GM23338 (cell line): ENCODE measurements around the gene GMNC. TPM values are rescaled to one million over a fixed set of nuclear protein-coding genes. Genes with fewer than 3 reads are reported as not detected.

Experiments
- ATAC-seq: fragments of 200-7000 bp; cut with Tn5 transposase; 3 replicates; pipeline ENCODE4 v1.9.1; 2020
- DNase-seq: peaks from one replicate; pipeline ENCODE4 v3.0.0-alpha.2; 2015; ENCODE audit warnings: low spot score
- H2AFZ ChIP-seq: fragments of 200-600 bp; sonication (generic); 2 replicates; pipeline ENCODE4 v1.8.0; 2016; ENCODE audit warnings: antibody characterized with exemption, mild to moderate bottlenecking, moderate library complexity
- H3F3A ChIP-seq: fragments of 200-600 bp; sonication (generic); replicated peaks from 2 replicates; pipeline ENCODE4 v1.8.0; 2017; ENCODE audit warnings: antibody characterized with exemption, mixed run types, low read depth
- H3K27ac ChIP-seq: fragments of 200-600 bp; sonication (generic); 2 replicates; pipeline ENCODE4 v1.6.1; 2016; ENCODE audit warnings: low read depth
- H3K27me3 ChIP-seq: fragments of 200-600 bp; sonication (generic); 2 replicates; pipeline ENCODE4 v1.8.0; 2016; ENCODE audit warnings: mild to moderate bottlenecking, mixed run types, moderate library complexity; ENCODE audit not compliant: insufficient read depth
- H3K36me3 ChIP-seq: fragments of 200-600 bp; sonication (generic); 2 replicates; pipeline ENCODE4 v1.8.0; 2016; ENCODE audit warnings: mild to moderate bottlenecking; ENCODE audit not compliant: insufficient read depth
- H3K4me1 ChIP-seq: fragments of 200-600 bp; sonication (generic); 2 replicates; pipeline ENCODE4 v1.8.0; 2016; ENCODE audit warnings: mild to moderate bottlenecking, moderate library complexity; ENCODE audit not compliant: insufficient read depth
- H3K4me2 ChIP-seq: fragments of 200-600 bp; sonication (generic); 2 replicates; pipeline ENCODE4 v1.7.1; 2017; ENCODE audit warnings: mixed run types
- H3K4me3 ChIP-seq: fragments of 200-600 bp; sonication (generic); 2 replicates; pipeline ENCODE4 v1.6.1; 2016; ENCODE audit warnings: mixed run types
- H3K79me2 ChIP-seq: fragments of 200-600 bp; sonication (generic); replicated peaks from 2 replicates; pipeline ENCODE4 v1.8.0; 2017; ENCODE audit warnings: mild to moderate bottlenecking; ENCODE audit not compliant: insufficient read depth
- H3K9me2 ChIP-seq: fragments of 200-600 bp; sonication (generic); 2 replicates; pipeline ENCODE4 v1.8.0; 2017; ENCODE audit not compliant: insufficient read depth
- H4K20me1 ChIP-seq: fragments of 200-600 bp; sonication (generic); replicated peaks from 2 replicates; pipeline ENCODE4 v1.8.0; 2017; ENCODE audit warnings: mild to moderate bottlenecking; ENCODE audit not compliant: insufficient read depth
- H3K27ac Mint-ChIP-seq: 2 replicates; pipeline ENCODE4 v1.8.0; 2020; ENCODE audit warnings: inconsistent platforms, mild to moderate bottlenecking, moderate library complexity, mixed read lengths
- H3K27me3 Mint-ChIP-seq: 3 replicates; pipeline ENCODE4 v1.8.0; 2022; ENCODE audit warnings: low read depth, mild to moderate bottlenecking, moderate library complexity, mixed read lengths, inconsistent platforms; ENCODE audit not compliant: insufficient read depth, poor library complexity
- H3K36me3 Mint-ChIP-seq: 3 replicates; pipeline ENCODE4 v1.8.0; 2021; ENCODE audit warnings: low read depth, mild to moderate bottlenecking, inconsistent platforms, moderate library complexity, mixed read lengths
- H3K4me1 Mint-ChIP-seq: 3 replicates; pipeline ENCODE4 v1.8.0; 2020; ENCODE audit warnings: mild to moderate bottlenecking, inconsistent platforms, mixed read lengths
- H3K4me3 Mint-ChIP-seq: 3 replicates; pipeline ENCODE4 v1.8.0; 2021; ENCODE audit warnings: moderate library complexity, mild to moderate bottlenecking, inconsistent platforms, mixed read lengths
- H3K9me3 Mint-ChIP-seq: 3 replicates; pipeline ENCODE4 v1.8.0; 2020; ENCODE audit warnings: moderate library complexity, mild to moderate bottlenecking, inconsistent platforms, mixed read lengths
- CREB1 ChIP-seq: fragments of 250-450 bp; sonication (Bioruptor Pico); IDR thresholded peaks from 2 replicates; pipeline ENCODE4 v1.5.0; 2020; ENCODE audit warnings: low read depth, mild to moderate bottlenecking, moderate library complexity
- EZH2 ChIP-seq: fragments of 200-600 bp; sonication (generic); IDR thresholded peaks from one replicate; pipeline ENCODE4 v1.8.0; 2017; ENCODE audit warnings: antibody characterized with exemption, mild to moderate bottlenecking, low read depth; ENCODE audit not compliant: unreplicated experiment
- EZH2phosphoT487 ChIP-seq: fragments of 200-600 bp; sonication (generic); IDR thresholded peaks from one replicate; pipeline ENCODE4 v1.8.1; 2018; ENCODE audit warnings: antibody characterized with exemption; ENCODE audit not compliant: unreplicated experiment
- JUNB ChIP-seq: IDR thresholded peaks from one replicate; pipeline ENCODE4 v1.6.1; 2016; ENCODE audit warnings: antibody characterized with exemption; ENCODE audit not compliant: unreplicated experiment
- NANOG ChIP-seq: IDR thresholded peaks from 2 replicates; pipeline ENCODE4 v1.6.1; 2016; ENCODE audit warnings: antibody characterized with exemption, borderline replicate concordance
- POLR2AphosphoS5 ChIP-seq: IDR thresholded peaks from 2 replicates; pipeline ENCODE4 v1.6.1; 2016; ENCODE audit warnings: antibody characterized with exemption, low read depth
- STAT1 ChIP-seq: IDR thresholded peaks from one replicate; pipeline ENCODE4 v1.6.1; 2016; ENCODE audit warnings: antibody characterized with exemption; ENCODE audit not compliant: unreplicated experiment
- ZNF114 ChIP-seq: fragments of 250-450 bp; sonication (Bioruptor Pico); IDR thresholded peaks from 2 replicates; pipeline ENCODE4 v1.5.0; 2020; ENCODE audit warnings: mild to moderate bottlenecking, moderate library complexity
- ZNF331 ChIP-seq: fragments of 250-450 bp; sonication (Bioruptor Pico); IDR thresholded peaks from 2 replicates; pipeline ENCODE4 v1.5.0; 2020; ENCODE audit warnings: low read depth, mild to moderate bottlenecking, moderate library complexity
- polyA plus RNA-seq: library from polyadenylated mRNA; unstranded; fragments of >200 nt; fragmentation: Nextera tagmentation; extraction: Ambion mirVana; gene quantifications from 2 replicates; pipeline ENCODE4 v1.2.1, GENCODE V29; 2016
- total RNA-seq: library from RNA; depleted of rRNA; stranded (reverse); fragments of >200 nt; shearing (Covaris generic); gene quantifications from 2 replicates; pipeline ENCODE4 v1.2.3, GENCODE V29; 2014
- TF ChIP-seq, protein P1 (sequence below): fragments of 250-450 bp; sonication (Bioruptor Pico); IDR thresholded peaks from 2 replicates; pipeline ENCODE4 v1.5.0; 2020; ENCODE audit warnings: mild to moderate bottlenecking, moderate library complexity
- TF ChIP-seq, protein P2 (sequence below): IDR thresholded peaks from 2 replicates; pipeline ENCODE4 v1.6.1; 2016; ENCODE audit warnings: antibody characterized with exemption
- TF ChIP-seq, protein P3 (sequence below): IDR thresholded peaks from one replicate; pipeline ENCODE4 v1.6.1; 2018; ENCODE audit warnings: antibody characterized with exemption; ENCODE audit not compliant: unreplicated experiment
- TF ChIP-seq, protein P4 (sequence below), 2 experiments: fragments of 200-600 bp in 1 of 2; sonication (generic) in 1 of 2; conservative IDR thresholded peaks; 2 replicates each; pipeline versions ENCODE4 v1.5.1 to v1.6.1; 2016 to 2017; ENCODE audit warnings: antibody characterized with exemption in 2 of 2, low read depth in 2 of 2, mild to moderate bottlenecking in 2 of 2, moderate library complexity in 1 of 2

Gene GMNC
- total and polyA plus RNA-seq, 2 experiments from 2014 or later = 0.13 to 0.31 TPM

DNA sequence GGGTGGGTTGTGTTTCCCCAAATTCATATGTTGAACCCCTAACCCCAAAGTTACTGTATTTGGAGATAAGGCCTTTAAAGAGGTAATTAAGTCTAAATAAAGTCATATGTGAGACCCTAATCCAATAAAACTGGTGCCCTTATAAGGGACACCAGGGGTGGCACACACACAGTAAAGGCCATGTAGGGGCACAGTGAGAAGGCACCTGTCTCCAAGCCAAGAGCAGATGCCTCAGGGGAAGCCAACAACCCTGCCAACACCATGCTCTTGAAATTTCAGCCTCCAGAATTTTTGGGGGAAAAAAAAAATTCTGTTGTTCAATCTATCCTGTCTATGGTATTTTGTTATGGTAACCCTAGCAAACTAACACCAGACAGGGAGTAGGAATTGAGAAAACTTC is 1.5 kb upstream of the GMNC start:
- Mint-ChIP-seq H3K27me3 (peaks cover 10% of the 10 kb centered on the region), H3K4me1 (peaks cover 13% of the 10 kb centered on the region), H3K36me3 (no peaks in the 10 kb centered on the region), H3K27ac (no peak overlapping the region), H3K9me3 (no peaks in the 10 kb centered on the region), H3K4me3 (no peak overlapping the region)
- Histone ChIP-seq H3K27ac (no peak overlapping the region), H3K4me3 (no peak overlapping the region), H4K20me1 (no peaks in the 10 kb centered on the region), H3K79me2 (no peaks in the 10 kb centered on the region), H3K27me3 (peaks cover 46% of the 10 kb centered on the region), H3K4me2 (no peak overlapping the region), H2AFZ (no peak overlapping the region), H3F3A (no peaks in the 10 kb centered on the region), H3K36me3 (no peaks in the 10 kb centered on the region), H3K4me1 (peaks cover 7% of the 10 kb centered on the region), H3K9me2 (no peaks in the 10 kb centered on the region)
- ATAC-seq (no peak), DNase-seq (no peak)
- TF ChIP-seq ZNF114 (CRISPR knock-in tag) = no peak
- no peak for TF ChIP-seq STAT1
- TF ChIP-seq JUNB = no peak
- TF ChIP-seq POLR2AphosphoS5 = no peak
- no peak for TF ChIP-seq EZH2
- TF ChIP-seq, protein P1, sequence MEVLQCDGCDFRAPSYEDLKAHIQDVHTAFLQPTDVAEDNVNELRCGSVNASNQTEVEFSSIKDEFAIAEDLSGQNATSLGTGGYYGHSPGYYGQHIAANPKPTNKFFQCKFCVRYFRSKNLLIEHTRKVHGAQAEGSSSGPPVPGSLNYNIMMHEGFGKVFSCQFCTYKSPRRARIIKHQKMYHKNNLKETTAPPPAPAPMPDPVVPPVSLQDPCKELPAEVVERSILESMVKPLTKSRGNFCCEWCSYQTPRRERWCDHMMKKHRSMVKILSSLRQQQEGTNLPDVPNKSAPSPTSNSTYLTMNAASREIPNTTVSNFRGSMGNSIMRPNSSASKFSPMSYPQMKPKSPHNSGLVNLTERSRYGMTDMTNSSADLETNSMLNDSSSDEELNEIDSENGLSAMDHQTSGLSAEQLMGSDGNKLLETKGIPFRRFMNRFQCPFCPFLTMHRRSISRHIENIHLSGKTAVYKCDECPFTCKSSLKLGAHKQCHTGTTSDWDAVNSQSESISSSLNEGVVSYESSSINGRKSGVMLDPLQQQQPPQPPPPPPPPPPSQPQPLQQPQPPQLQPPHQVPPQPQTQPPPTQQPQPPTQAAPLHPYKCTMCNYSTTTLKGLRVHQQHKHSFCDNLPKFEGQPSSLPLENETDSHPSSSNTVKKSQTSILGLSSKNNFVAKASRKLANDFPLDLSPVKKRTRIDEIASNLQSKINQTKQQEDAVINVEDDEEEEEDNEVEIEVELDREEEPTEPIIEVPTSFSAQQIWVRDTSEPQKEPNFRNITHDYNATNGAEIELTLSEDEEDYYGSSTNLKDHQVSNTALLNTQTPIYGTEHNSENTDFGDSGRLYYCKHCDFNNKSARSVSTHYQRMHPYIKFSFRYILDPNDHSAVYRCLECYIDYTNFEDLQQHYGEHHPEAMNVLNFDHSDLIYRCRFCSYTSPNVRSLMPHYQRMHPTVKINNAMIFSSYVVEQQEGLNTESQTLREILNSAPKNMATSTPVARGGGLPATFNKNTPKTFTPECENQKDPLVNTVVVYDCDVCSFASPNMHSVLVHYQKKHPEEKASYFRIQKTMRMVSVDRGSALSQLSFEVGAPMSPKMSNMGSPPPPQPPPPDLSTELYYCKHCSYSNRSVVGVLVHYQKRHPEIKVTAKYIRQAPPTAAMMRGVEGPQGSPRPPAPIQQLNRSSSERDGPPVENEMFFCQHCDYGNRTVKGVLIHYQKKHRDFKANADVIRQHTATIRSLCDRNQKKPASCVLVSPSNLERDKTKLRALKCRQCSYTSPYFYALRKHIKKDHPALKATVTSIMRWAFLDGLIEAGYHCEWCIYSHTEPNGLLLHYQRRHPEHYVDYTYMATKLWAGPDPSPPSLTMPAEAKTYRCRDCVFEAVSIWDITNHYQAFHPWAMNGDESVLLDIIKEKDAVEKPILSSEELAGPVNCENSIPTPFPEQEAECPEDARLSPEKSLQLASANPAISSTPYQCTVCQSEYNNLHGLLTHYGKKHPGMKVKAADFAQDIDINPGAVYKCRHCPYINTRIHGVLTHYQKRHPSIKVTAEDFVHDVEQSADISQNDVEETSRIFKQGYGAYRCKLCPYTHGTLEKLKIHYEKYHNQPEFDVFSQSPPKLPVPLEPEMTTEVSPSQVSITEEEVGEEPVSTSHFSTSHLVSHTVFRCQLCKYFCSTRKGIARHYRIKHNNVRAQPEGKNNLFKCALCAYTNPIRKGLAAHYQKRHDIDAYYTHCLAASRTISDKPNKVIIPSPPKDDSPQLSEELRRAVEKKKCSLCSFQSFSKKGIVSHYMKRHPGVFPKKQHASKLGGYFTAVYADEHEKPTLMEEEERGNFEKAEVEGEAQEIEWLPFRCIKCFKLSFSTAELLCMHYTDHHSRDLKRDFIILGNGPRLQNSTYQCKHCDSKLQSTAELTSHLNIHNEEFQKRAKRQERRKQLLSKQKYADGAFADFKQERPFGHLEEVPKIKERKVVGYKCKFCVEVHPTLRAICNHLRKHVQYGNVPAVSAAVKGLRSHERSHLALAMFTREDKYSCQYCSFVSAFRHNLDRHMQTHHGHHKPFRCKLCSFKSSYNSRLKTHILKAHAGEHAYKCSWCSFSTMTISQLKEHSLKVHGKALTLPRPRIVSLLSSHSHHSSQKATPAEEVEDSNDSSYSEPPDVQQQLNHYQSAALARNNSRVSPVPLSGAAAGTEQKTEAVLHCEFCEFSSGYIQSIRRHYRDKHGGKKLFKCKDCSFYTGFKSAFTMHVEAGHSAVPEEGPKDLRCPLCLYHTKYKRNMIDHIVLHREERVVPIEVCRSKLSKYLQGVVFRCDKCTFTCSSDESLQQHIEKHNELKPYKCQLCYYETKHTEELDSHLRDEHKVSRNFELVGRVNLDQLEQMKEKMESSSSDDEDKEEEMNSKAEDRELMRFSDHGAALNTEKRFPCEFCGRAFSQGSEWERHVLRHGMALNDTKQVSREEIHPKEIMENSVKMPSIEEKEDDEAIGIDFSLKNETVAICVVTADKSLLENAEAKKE (CRISPR knock-in tag) = no peak
- TF ChIP-seq NANOG = no peak
- TF ChIP-seq EZH2phosphoT487 = no peak
- TF ChIP-seq, protein P2, sequence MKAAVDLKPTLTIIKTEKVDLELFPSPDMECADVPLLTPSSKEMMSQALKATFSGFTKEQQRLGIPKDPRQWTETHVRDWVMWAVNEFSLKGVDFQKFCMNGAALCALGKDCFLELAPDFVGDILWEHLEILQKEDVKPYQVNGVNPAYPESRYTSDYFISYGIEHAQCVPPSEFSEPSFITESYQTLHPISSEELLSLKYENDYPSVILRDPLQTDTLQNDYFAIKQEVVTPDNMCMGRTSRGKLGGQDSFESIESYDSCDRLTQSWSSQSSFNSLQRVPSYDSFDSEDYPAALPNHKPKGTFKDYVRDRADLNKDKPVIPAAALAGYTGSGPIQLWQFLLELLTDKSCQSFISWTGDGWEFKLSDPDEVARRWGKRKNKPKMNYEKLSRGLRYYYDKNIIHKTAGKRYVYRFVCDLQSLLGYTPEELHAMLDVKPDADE = no peak
- TF ChIP-seq, protein P3, sequence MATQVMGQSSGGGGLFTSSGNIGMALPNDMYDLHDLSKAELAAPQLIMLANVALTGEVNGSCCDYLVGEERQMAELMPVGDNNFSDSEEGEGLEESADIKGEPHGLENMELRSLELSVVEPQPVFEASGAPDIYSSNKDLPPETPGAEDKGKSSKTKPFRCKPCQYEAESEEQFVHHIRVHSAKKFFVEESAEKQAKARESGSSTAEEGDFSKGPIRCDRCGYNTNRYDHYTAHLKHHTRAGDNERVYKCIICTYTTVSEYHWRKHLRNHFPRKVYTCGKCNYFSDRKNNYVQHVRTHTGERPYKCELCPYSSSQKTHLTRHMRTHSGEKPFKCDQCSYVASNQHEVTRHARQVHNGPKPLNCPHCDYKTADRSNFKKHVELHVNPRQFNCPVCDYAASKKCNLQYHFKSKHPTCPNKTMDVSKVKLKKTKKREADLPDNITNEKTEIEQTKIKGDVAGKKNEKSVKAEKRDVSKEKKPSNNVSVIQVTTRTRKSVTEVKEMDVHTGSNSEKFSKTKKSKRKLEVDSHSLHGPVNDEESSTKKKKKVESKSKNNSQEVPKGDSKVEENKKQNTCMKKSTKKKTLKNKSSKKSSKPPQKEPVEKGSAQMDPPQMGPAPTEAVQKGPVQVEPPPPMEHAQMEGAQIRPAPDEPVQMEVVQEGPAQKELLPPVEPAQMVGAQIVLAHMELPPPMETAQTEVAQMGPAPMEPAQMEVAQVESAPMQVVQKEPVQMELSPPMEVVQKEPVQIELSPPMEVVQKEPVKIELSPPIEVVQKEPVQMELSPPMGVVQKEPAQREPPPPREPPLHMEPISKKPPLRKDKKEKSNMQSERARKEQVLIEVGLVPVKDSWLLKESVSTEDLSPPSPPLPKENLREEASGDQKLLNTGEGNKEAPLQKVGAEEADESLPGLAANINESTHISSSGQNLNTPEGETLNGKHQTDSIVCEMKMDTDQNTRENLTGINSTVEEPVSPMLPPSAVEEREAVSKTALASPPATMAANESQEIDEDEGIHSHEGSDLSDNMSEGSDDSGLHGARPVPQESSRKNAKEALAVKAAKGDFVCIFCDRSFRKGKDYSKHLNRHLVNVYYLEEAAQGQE = no peak
- TF ChIP-seq, protein P4, sequence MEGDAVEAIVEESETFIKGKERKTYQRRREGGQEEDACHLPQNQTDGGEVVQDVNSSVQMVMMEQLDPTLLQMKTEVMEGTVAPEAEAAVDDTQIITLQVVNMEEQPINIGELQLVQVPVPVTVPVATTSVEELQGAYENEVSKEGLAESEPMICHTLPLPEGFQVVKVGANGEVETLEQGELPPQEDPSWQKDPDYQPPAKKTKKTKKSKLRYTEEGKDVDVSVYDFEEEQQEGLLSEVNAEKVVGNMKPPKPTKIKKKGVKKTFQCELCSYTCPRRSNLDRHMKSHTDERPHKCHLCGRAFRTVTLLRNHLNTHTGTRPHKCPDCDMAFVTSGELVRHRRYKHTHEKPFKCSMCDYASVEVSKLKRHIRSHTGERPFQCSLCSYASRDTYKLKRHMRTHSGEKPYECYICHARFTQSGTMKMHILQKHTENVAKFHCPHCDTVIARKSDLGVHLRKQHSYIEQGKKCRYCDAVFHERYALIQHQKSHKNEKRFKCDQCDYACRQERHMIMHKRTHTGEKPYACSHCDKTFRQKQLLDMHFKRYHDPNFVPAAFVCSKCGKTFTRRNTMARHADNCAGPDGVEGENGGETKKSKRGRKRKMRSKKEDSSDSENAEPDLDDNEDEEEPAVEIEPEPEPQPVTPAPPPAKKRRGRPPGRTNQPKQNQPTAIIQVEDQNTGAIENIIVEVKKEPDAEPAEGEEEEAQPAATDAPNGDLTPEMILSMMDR (conservative IDR thresholded peaks at IDR 0.05; ENCODE audit: low read depth in 2 of 2) = no peak
- no peak for TF ChIP-seq ZNF331 (CRISPR knock-in tag)
- no peak for TF ChIP-seq CREB1 (CRISPR knock-in tag)
